ENCODE results near the gene MKRN2OS. TPM values are rescaled to one million over a fixed set of nuclear protein-coding genes. Genes with fewer than 3 reads are reported as not detected.

Gene MKRN2OS
- total RNA-seq, 1 donor from 2014 or later = 0.92 TPM

DNA sequence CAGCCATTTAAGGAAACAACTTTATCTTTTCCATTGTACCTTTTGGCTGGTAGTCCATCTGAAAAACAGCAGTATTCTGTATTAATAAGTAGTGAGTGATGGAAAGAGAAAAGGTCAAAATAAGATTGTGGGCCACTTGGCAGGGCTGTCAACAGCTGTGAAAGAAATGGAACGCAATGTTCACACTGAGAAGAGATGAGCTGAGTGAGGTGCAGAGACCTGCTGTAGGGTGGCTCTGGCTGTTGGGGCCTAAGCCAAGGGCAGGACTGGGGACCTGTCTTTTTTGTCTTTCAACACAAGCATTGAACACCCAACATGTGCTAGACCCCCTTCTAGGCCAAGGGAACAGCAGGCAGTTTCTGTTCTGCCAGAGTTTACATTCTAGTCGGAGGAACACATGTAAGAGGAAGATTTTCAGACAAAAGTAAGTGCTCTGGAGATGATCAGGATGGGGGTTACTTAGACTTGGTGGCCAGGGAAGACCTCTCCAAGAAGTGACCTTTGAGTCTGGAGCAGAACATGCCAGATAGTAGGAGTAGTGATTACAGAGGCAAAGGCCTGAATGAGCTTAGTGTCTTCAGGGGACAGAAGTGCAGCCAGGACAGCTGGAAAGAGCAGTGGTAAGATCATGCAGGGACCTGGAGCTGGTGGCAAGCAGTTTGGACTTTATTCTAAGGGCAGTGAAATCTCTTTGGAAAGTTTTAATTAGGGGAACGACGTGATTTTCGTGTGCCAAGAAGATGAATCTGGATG is 31.4 kb downstream of the MKRN2OS start:
- Mint-ChIP-seq H3K27ac (no peak overlapping the region), H3K4me1 (ENCODE audit: unreplicated experiment) (peaks cover 4% of the 10 kb centered on the region), H3K27me3 (no peaks in the 10 kb centered on the region), H3K4me3 (no peak overlapping the region), H3K9me3 (no peaks in the 10 kb centered on the region), H3K36me3 (peaks cover 8% of the 10 kb centered on the region)
- DNase-seq (ENCODE audit: extremely low spot score, unreplicated experiment) = no peak
- TF ChIP-seq CTCF (conservative IDR thresholded peaks at IDR 0.05) = no peak

GRCh38 chr3:12512534-12513118 is 32.7 kb downstream of the MKRN2OS start:
- no peaks in the 10 kb centered on the region for H3K9me3 Mint-ChIP-seq
- H3K4me3 Mint-ChIP-seq = no peak overlapping the region
- peaks cover 4% of the 10 kb centered on the region for H3K4me1 Mint-ChIP-seq (ENCODE audit: unreplicated experiment)
- H3K27me3 Mint-ChIP-seq = no peaks in the 10 kb centered on the region
- H3K36me3 Mint-ChIP-seq = peaks cover 10% of the 10 kb centered on the region
- TF ChIP-seq CTCF (conservative IDR thresholded peaks at IDR 0.05) = no peak
- H3K27ac Mint-ChIP-seq = no peak overlapping the region
- DNase-seq (ENCODE audit: extremely low spot score, unreplicated experiment) = no peak

DNA sequence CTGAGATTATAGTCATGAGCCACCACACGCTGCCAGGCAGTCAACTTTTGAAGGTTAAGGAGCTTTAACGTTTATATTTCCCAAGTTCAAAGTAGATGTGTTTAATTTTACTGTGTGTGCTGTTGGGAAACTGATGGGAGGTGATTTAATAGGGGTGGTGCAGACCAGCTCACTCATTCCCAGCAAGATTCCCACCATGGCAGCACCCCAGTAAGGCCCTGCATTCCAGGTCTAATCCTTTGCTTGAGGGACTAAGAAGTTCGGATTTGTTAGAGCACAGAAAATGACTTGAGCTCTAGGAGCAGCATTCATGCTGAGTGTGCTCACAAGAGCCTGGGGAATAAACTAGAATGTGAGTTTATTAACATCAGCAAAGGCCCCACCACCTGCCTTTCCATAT is 35.8 kb downstream of the MKRN2OS start:
- H3K27me3 Mint-ChIP-seq = no peaks in the 10 kb centered on the region
- H3K9me3 Mint-ChIP-seq = no peaks in the 10 kb centered on the region
- no peak for DNase-seq (ENCODE audit: extremely low spot score, unreplicated experiment)
- peaks cover 16% of the 10 kb centered on the region for H3K36me3 Mint-ChIP-seq
- peaks cover 6% of the 10 kb centered on the region for H3K4me1 Mint-ChIP-seq (ENCODE audit: unreplicated experiment)
- no peak for TF ChIP-seq CTCF (conservative IDR thresholded peaks at IDR 0.05)
- H3K4me3 Mint-ChIP-seq = no peak overlapping the region
- no peak overlapping the region for H3K27ac Mint-ChIP-seq

DNA sequence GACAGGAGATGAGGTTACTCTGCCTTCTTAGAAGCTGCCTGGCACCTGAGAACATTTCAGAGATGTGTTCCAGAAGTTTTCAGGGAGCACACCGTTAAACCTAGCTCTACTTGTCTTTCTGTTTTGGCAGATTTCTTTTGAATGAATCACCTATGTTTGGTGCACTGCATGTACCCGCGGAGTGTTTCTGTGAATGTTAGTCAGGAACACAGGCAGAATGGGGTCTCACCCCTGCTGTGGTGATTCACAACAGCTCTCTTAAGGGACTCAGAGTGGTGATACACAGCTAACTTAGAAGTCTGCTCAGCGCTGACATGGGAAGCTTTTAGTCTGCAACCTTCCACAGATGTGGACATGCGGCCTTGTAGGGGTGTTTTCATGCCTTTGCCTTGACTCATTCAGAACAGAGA is 37.0 kb downstream of the MKRN2OS start:
- peaks cover 13% of the 10 kb centered on the region for H3K36me3 Mint-ChIP-seq
- H3K4me1 Mint-ChIP-seq (ENCODE audit: unreplicated experiment) = peaks cover 6% of the 10 kb centered on the region
- no peak overlapping the region for H3K4me3 Mint-ChIP-seq
- H3K27ac Mint-ChIP-seq = no peak overlapping the region
- no peak for DNase-seq (ENCODE audit: extremely low spot score, unreplicated experiment)
- H3K27me3 Mint-ChIP-seq = no peaks in the 10 kb centered on the region
- TF ChIP-seq CTCF (conservative IDR thresholded peaks at IDR 0.05) = no peak
- no peaks in the 10 kb centered on the region for H3K9me3 Mint-ChIP-seq

DNA sequence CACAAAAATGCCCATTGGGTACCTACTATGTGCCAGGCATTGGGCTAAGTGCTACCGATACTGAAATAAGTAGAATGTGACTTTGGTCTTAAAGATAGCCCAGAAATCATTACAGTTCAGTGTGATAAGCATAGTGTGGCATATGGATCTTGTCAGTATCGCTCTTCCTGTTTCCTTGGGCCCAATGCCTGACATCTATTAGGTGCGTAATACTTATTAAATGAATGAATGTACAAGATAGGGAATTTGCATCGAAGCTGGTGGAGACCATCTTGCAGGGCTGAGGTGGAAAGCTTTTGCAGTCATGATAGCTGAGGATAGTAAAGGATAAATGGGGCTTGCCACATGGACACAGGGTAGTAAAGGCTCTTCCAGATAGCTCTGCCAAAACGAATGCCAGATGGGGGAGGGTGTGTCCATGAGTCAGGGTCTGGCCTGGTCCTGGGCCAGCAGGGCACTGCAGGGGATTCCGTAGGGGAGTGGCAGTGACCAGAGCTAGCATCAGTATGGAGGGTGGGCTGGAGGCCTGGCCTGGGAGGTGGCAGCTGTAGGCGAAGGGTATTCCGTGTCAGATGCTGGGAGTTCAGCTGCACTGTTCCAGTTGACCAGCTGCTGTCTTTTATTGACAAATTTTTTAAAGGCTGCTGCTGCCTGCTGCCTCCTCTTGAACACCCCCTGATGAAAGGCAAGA is 37.6 kb downstream of the MKRN2OS start:
- Mint-ChIP-seq H3K27me3 (no peaks in the 10 kb centered on the region), H3K9me3 (no peaks in the 10 kb centered on the region), H3K4me3 (no peak overlapping the region), H3K27ac (no peak overlapping the region), H3K4me1 (ENCODE audit: unreplicated experiment) (peaks cover 6% of the 10 kb centered on the region), H3K36me3 (peaks cover 16% of the 10 kb centered on the region)
- TF ChIP-seq CTCF (conservative IDR thresholded peaks at IDR 0.05) = no peak
- DNase-seq (ENCODE audit: extremely low spot score, unreplicated experiment) = no peak

All from type B pancreatic cell (in vitro differentiated cells).